HG02981 (cell line): ENCODE data around the gene LRRC53.
A peak's percentile ranks its signal among the peaks of the same experiment; 100 is the strongest.

Experiments
- ATAC-seq: cut with Tn5 transposase; IDR thresholded peaks from one replicate; pipeline ENCODE4 v1.9.1; 2021; ENCODE audit warnings: mild to moderate bottlenecking, moderate library complexity; ENCODE audit not compliant: unreplicated experiment

Gene LRRC53, protein sequence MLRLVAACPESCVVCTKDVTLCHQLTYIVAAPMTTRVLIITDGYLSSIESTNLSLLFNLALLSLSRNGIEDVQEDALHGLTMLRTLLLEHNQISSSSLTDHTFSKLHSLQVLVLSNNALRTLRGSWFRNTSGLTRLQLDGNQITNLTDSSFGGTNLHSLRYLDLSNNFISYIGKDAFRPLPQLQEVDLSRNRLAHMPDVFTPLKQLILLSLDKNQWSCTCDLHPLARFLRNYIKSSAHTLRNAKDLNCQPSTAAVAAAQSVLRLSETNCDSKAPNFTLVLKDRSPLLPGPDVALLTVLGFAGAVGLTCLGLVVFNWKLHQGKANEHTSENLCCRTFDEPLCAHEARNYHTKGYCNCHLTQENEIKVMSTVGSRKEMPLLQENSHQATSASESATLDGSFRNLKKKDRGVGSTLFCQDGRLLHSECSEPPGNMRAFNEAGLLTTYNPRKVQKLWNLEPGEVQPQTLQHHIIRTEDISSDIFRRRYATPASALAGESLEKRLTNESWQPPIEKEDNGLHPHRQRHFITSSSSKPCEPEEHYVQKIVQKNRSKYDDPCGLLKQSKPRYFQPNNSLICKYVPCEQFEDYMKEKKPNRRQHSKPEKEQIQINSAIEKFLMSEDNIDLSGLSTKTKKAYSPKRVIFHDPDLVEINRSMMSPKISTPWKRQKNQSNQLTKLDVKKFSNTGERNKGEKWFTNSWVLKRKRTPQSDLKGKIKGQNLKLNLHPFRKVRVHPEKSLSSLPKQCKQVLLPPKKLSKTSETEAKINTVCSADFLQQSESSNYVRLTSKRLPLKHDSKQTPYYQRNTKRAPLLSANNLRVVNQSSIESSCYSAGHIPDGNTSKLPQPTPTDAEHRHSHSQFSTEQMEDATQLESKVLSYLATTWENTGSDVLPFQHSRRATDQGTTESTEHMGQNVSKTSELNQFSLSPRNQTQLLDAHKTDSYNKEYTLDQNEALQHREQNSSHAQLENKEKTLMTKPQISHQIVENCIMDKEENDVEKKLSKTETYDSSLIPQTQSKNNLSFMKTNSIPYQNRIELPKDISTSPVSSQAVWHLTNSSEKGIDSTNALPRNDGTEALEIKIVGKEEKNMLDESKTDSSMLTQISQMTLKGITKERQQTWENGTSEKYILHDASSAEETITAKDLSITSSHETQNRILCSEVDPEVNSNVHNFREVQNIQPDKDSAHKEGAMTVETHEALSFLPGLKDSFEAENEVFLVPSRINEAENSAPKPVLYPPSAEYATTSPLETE

DNA sequence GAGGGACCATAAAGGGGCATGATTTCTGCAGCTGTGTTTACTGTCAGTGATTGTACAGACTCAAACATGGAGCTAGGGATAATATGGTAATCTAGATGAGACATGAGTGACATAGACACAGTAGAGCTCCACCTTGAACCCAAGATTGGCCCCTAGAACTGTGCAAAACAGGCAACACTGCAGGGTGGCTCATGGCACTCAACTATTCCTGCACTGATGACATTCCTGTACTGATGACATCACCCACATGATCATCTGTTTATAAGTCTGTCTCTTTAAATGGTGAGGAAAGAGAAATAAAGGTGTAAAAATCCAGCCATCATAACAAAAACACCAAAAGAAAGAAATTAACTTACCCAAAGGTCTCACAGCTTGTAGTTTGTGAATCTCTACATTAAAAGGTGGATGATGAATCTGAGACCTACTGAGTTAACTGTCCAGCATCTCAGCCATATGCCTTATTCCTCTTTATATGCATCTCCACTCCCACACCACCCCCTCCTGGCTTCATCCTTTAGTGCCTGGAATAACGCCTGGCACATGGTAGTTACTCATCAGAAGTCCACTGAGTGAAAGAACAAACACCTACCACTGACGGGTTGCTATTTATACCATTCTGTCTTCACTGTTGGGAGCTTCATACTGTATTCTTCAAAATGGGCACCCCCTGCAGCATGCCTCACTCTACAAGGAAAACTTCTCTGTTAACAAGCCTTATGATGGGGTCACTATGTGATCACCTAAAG is at the start of gene LRRC53:
TSS of gene LRRC53 (minus strand) at position 442 of the 746 bp plus-strand sequence. CDS start 29,262 bp downstream, outside the sequence.
- no peak for ATAC-seq

DNA sequence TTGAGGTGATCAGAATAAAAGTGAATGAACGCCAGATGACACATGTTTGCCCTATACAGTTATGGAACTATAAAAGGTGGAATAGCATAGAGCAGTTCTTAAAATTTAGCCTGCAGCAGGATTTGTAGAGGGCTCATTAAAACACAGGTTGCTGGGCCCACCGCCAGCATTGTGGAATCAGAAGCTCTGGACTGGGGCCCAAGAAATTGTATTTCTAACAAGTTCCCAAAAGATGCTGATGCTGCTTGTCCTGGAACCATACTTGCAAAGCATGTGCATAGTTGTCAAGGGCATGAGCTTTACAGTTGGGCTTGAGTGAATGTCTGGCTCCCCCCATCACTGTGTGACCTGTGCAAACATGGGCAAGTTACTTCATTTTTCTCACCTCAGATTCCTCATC is 37.5 kb upstream of the LRRC53 start:
- no peak for ATAC-seq

DNA sequence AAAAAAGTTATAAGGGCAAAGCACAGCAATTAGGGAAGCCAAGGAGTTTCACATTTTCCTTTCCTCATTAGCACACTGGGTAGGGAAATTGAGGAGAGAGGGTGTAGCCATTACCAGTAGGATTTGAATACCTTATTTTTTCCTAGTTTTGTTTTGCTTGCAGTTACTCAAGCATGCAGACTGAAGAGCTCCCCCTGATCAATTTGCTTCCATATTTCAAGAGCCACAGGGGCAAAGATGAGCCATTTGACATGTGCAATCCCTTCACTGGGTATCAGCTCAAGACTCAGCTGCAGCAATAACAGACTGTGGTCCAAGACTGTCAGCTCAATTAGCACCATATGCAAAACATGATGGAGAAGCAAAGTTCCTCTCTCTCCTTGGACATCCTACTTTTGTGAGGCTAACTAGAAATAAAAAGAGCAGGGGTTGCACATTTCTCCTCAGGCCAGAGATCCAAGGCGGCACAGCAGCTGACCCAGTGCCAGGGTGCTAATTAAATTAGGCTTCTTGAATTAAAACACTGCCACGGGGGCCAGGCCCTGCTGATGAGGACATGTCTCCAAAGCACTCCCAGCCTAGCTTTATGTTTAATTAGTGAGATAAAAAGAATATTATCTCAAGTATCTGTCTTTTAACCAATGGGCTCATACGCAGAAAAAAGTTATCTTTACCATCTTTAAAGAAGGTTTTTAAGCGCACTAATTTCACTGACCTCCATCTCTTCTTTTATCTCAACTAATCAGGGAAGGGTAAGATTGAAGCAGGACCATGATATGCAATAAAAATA is 36.7 kb upstream of the LRRC53 start:
- no peak for ATAC-seq

DNA sequence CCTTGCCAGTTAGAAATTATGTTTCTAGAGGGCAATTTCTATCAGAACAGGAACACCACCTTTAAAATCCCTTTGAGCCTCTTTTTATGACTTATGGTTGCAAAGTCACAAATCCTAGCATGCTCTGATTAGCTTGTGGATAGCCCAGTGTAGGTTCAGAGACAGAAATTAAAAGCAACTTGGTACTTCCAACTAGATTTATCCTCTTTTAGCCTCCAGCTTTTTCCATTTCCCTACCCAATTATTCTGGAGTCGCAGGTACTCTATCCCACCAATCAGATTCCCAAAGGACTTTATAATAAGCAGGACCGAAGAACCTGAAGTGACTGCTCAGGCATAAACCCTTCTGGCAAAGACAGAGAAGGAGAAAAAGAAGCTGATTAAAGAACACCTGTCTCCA is 33.4 kb upstream of the LRRC53 start:
- no peak for ATAC-seq

DNA sequence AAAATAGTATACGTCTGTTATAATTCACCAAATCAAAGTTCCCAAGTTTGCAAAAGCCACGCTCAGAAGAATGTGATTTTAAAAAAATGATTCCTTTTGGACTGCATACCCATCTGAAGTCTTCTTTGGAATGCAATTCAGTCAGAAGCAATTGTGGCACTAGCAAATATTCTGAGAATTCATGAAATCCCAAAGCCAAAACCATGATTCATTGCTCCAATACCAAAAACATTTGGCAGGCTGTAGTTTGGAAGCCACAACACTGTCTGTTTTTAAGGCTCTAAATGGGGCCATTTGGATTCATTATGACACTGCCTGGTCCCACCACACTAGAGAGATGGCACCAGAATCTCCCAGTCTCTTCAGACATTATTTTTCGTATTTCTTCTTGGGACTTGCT is 21.8 kb upstream of the LRRC53 start:
- ATAC-seq: no peak

DNA sequence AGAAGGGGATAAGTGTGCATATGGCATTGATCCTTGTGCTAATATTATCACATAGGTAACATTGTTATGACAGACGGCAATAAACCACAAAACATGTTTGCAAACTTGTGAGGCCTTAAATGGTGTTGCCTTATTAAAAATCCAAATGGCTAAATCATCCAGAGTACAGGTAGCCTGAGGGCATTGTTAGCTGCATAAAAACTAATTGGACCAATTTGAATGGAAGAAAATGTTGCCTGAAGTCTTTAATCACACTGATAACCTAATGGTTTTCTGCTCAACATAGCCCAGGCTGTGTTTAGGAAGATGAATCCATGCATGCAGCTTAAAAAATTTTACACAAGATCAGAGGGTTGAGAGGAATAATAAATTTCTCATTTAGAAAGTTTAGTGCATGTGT is 19.4 kb upstream of the LRRC53 start:
- ATAC-seq: no peak

DNA sequence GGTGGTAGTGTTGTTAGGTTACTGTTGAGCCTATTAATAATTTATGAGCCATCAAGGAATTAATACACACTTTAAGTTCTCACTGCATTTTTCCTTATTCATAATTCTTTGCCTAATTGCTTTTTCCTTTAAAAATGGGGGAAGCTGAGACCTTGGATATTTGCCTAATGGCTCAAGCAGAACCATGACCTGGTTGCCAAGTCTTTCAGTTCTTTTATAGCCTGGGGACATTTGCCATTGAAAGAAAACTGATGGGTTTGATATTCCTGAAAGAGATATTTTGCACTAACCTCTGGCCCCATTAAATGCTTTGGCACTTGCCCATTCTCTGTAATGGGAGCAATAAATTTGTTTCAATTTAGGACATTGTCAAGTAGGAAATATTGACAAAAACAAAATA is 18.5 kb upstream of the LRRC53 start:
- ATAC-seq: no peak

DNA sequence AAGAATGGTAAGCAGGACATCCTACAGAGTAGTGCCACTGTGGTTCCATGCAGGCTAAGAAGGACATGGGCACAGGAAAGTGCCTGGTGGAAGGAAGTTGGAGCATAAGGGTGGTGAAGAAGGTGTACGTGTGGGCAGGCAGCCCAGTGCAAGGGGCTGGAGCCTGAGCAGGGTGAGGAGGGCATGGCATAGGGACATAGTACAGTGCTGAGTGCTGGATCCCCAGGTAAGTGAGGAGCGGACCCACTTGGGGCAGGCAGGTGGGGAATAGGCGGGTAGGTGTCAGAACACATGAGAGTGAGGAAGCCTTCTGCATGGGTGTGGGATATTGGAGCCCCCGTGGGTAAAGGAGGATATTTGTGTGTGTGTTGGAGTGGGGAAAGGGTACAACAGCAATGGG is 15.7 kb upstream of the LRRC53 start:
- no peak for ATAC-seq

DNA sequence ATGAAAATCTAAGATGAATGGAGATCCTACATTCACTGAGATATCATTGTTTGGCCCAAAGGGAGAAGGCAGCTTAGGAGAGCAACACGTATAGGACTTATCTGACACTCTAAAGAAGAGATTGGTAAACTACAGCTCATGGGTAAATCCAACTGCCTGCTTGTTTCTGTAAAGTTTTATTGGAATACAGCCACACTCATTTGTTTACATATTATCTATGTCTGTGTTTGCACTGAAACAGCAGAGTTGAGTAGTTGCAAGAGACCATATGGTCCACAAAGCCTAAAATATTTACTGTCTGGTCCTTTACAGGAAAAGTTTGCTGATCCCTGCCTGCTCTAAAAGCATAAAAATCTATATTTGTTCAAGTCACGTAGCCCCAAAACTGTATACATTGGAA is 14.3 kb upstream of the LRRC53 start:
- no peak for ATAC-seq

DNA sequence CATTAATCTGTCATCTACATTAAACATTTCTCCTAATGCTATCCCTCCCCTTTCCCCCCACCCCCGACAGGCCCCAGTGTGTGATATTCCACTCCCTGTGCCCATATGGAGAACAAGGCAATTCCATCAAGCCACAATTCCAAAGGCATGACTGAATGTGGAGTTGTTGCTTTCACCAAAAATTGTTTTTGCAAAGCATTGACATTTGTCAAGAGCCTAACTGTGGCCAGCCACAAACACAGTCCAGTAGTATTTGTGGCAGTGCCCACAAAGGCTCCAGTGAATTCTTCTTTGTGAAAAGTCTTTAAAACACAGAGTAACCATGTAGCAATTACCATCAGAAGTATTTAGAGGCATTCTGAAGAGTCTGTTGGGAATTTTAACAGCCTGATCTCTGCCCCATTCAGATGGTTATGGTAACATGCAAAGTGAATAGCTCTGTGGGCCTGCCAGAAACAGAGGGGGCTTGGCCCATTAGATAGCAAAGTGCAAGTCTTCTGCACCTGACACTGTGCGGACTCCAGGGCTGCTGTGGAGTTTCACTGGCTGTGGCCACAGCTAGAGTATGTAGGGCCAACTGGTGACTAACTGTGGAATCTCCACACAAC is 11.6 kb upstream of the LRRC53 start:
- no peak for ATAC-seq

DNA sequence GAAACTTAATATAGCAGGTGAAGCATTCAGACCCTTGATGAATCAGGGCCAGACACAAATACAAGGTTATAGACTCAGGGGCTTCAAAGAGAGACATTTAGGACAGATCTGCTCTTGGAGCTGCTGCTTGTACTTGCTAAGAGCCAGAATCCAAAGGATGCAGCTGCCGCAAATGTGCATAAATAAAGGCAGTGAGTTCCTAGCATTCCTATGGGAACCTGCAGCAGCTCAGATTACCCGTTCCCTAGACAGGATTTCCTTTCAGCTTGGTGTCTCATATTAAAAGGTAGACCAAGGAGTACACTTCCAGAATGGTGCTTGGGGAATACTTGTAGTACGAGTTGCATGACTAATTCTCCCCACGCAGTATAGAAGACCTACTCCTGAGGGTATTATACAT is 9.7 kb upstream of the LRRC53 start:
- no peak for ATAC-seq

DNA sequence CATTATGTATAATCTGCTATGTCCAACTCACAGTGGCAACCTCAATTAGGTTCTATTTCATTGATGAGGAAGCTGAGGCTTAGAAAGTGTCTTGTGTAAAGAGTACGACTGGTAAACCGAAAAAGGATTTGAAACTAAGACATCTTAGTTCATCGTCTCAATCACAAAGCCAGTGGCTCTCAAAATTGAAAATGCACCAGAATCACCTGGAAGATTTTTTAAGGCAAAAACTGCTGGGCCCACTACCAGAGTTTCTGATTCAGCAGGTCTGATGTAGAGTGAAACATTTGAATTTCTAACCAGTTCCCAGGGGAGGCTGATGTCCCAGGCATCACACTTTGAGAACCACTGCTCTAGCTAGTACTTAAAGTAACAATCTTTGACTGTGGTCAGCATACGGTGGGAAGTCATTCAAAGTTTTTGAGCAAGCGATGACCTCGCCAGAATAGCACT is 5.2 kb upstream of the LRRC53 start:
- peak; percentile 67 for ATAC-seq

DNA sequence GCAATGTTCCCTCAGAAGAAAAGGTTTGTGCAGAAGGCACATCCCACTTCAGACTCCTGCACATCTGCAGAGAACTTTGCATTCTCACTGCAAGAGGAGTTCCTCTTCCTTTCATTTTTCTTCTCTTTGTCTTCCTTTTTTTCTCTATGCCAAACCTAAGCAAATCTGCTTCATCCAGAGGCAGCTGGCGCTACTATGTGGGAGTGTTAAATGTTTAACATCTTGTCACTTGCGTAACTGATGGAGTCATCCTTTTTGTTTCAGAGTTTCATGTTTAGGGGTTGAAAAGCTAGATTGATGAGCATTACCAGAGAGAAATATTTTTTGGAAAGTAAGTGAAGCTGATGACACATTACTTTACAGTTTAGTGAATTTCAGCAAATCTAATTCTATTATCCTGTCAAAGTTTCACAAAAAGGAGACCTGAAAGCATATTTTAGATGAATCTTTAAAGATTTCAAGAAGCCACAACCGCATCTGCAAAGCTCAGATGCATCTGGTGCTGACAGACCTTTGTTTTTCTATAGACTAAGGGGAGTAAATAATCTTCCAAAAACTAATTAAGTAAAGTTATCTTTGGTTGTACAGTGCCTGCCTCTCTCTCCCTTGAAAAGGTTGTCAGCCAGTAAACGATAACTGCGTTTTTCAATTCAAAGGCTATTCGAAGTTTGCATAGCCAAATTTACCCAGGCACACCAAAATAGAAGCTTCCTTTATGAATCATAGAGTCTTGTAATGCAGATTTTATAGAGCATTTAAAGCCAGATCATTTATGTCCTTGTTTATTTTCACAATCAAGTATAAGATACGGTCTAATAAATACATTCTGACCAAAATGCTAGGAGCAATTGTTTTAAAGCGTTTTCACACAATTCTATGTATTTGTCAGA is 1.2 kb upstream of the LRRC53 start:
- ATAC-seq: no peak

DNA sequence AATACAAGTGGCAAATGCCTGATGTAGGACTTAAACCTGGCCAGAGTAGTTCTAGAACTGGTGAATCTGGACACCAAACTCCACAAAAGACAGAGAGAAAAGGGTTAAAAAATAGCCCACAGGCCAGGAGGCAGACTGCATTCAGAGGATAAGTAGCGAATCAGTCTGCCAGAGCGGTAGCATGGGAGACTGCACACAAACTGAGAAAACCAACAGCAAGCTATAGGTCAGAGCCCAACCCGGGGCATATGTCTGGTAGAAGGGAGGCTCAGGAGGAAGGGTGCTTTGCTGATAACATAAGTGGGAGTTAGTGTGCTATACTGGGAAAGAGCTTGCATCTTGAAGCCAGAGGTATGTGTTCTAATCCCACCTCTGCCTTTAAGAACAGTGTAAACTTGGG is 4.0 kb downstream of the LRRC53 start:
- no peak for ATAC-seq

DNA sequence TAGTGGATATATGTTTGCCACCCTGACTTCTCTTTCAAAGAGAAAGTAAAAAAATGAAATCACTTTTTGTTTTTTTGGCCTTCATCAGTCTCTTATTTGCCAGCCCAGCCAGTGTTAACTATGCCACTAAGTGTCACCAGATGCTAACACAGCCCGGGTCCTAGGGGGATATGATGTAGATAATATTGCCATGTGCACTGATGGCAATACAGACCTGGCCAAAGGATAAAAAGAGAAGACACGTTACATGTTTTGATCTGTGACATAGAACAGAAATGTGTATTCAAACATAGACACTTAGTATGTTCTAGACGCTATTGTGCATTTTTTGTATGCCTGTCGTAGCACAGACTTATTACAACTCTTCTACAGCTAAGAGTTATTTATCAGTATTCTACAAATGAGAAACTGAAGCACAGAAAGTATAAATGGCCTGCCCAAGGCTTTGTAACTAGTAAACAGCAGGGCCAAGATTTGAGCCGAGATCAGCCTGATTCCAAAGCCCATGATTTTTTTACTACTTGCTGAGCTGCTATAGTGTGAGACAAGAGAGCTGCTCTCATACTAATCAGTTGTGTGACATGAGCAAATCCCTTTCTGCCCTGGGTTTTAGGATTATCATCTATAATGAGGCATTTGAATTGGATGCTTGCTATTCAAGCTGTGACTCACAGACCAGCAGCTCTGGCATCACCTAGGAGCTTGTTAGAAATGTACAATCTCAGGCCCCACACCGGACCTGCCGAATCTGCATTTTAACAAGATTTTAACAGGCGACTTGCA is 6.3 kb downstream of the LRRC53 start:
- no peak for ATAC-seq

DNA sequence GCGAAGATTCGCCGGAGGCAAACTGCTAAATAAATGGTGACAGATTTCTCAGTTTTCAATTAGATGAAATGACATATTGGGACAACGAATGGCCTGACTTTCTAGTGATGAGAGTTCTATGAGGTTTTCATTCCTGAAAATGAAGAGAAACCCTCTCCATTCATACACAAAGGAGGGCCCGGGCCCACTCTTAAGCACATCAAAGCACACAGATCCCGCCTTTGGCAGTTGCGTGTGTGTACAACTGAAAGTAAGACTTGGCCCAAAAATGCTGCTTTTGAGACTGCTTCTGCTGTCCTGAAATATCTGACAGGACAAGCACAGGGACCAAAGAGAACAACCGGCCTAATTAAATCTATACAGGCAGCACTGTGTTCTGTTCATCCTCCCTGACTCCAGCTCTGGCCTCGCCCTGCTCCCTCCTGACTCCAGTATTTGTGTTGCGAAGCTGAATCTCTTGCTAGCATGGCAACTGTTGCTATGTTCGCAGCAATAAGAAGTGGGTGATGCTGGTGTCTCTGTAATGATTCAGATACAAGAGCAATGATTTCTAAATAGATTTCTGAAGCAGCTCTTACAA is 7.4 kb downstream of the LRRC53 start:
- ATAC-seq: no peak
